Embryonic facial prominence (tissue), 1 donor: ENCODE data around the gene GPC5.
"Not testable (repeated sequence)": the region's sequence is repeated elsewhere in the genome, so short reads cannot be mapped to it uniquely, and the experiment has no call there.

ENCODE experiments used
- DNase-seq: peaks from one replicate; pipeline ENCODE4 v3.0.0-alpha.2; 2016; ENCODE audit errors: extremely low spot score

The GPC5 gene

DNA sequence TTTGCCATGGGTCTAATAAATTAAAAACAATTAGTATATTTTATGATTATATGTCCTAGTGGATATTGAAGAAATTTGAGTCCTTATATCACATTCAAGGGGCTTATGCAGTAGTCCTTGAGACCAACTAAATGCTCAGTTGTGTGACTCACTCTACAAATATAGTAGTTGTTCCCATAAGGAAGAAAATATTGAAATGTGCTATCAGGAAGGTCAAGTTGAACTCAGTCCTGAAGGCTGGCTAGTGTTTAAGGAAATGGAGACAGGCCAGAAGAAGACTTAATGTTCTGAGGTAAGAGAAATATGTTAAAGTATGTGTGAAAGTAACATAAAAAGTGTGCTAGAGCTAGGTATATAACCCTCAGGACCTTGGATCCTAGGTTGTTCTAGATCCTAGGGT lies 1062.1 kb downstream of the GPC5 start:
- DNase-seq: no peak

GRCh38 chr13:92461402-92461801 lies 1063.0 kb downstream of the GPC5 start:
- DNase-seq: no peak

DNA sequence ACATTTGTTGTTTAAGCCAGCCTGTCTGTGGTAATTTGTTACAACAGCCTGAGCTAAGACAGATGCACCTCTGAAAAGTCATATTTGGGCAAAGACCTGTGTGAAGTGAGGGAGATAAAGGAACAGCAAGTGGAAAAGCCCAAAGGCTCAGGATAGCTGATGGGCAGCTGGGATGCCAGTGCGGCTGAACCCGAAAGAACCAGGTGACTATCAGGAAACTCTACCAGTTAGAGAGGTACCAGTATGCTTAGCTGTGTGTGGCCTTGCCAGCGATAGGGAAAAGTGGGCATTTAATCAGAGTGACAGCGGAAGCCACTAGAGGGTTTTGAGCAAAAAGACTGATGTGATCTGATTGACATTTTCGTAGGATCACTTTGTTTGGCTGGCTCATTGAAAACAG lies 1063.4 kb downstream of the GPC5 start:
- DNase-seq: no peak

DNA sequence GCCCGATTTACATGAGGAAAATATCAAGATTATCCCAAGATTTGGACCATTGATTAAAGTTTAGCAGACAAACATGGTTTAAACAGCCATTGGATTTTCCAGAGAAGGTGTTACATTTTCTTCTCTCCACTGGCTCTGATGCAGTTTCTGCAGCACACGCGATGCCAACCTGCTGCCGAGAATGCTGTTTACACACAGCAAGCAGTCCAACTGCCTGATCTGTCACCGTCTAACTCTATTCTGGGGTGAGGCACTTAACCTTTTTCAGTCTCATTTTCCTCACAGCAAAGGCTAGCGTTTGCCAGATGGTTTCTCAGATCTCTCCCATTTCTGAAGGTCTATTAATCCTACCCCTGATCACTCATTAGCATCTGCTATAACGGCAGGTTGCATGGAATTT lies 1064.7 kb downstream of the GPC5 start:
- DNase-seq: no peak

DNA sequence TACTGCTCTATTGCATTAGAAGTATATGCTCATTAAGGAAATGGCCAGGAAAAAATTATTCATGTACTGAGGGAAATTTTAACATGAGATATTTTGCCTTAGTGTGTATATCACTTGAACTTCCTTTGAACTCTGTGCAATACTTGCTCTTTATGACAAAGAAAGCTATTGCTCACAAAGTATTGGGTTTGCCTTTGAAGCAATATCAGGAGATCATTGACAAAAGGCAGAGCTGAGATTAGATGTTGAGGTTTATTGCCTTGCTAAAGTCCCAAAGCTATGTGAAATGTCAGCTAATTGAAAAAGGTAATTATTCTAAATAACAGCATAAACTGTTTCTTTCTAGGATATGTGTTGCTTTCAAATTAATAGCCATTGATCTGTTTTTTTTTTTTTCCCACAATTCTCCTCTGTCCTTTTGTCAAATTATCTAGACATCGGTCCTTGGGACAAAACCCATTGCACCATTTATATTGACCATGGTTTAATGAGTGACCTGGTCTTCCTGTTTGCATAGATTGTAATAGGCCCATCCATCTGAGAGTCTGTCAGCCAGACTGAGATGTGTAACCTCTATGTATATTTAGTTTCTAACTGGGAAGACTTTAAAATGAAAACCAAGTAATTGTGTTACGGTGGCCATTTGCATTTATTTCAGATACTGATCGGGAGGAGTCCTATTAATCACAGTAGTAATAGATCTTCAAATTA lies 1075.5 kb downstream of the GPC5 start:
- DNase-seq: no peak

DNA sequence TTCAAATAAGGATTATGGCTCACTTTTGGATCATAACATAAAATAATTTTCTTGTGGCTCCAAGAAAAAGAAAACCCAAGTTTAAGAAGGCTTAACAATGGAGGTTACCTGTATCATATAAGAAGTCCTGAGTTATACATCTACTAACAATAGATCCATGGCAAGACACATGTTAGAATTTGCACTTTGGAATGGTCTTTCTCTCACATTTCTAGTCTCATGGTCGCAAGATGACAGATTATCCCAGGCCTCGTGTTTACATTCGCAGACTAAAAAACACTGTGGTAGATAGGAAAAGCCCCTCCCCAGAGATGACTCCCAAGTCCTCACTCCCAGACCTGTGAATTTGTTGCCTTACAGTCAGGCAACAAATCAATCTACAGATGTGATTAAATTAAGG lies 1082.0 kb downstream of the GPC5 start:
- no peak for DNase-seq

- not testable (repeated sequence) for DNase-seq
Observed at GRCh38 chr13:92482790-92483189, 1084.4 kb downstream of the GPC5 start.

GRCh38 chr13:92483894-92484293 lies 1085.5 kb downstream of the GPC5 start:
- DNase-seq: no peak

- DNase-seq: no peak
Observed at GRCh38 chr13:92487238-92487637, 1088.8 kb downstream of the GPC5 start.

DNA sequence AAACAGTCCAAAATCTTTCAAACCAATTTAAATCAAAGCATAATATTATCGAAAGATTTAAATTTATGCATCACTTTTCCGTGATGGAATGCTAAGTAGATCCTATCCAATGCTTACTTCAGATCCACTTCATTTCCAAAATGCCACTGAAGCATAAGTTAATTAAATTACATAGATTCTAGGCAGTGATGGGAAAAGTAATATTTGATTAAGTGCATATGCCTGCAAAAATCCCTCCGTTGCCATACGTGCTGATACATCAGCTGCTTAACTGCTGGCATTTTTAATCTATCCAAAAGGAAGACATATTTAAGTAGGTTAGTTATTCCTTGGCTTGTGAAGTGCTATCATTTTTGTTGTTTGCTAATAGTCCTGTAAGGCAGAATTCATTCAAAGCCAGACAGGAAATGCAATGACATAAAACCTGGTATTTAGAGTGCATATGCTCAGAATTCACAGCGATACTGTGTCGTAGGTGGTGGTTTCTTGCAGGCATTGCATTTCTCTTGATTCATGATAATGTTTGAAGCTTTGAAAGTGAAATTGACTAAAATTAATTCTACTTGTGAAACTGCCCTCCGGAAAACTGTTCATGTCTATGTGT lies 1089.9 kb downstream of the GPC5 start:
- DNase-seq: no peak

DNA sequence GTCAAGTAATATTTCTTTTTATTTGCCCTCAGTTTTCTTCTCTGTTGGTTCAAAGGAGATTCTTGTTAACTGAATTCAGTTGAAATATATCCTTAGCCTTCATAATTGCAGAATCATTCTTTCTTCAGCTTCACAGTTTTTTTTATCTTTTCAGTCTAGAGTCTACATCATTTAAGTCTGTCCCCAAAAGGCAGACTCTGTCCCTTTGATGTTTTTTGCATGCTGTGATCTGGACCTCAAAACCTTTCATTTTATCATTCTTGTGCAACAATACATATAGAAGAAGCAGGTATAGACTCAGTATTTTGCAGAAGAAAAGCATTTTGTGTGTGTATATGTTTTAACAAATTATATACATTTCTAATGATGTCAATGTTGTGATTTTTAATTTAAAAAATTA lies 1093.4 kb downstream of the GPC5 start:
- DNase-seq: no peak

GRCh38 chr13:92494915-92495314 lies 1096.5 kb downstream of the GPC5 start:
- no peak for DNase-seq

GRCh38 chr13:92500192-92500591 lies 1101.8 kb downstream of the GPC5 start:
- DNase-seq: no peak

GRCh38 chr13:92510416-92510815 lies 1112.0 kb downstream of the GPC5 start:
- no peak for DNase-seq

- DNase-seq: no peak
Observed at GRCh38 chr13:92512852-92513251, 1114.4 kb downstream of the GPC5 start.

DNA sequence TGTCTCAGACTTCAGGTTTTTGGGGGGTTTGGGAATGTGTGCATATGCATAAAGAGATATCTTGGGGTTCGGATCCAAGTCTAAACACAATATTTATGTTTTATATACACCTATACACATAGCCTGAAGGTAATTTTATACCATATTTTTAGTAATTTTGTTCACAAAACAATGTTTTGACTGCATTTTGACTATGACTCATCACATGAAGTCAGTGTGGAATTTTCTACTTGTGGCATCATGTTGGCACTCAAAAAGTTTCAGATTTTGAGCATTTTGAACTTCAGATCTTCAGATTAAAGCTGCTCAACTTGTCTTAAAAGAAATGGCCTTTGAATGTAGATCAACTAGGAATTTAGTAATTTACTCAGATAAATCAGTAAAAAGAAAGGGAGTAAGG lies 1115.3 kb downstream of the GPC5 start:
- no peak for DNase-seq

- no peak for DNase-seq
Observed at GRCh38 chr13:92514420-92515125, 1116.2 kb downstream of the GPC5 start.

- not testable (repeated sequence) for DNase-seq
Observed at GRCh38 chr13:92516878-92517277, 1118.5 kb downstream of the GPC5 start.

DNA sequence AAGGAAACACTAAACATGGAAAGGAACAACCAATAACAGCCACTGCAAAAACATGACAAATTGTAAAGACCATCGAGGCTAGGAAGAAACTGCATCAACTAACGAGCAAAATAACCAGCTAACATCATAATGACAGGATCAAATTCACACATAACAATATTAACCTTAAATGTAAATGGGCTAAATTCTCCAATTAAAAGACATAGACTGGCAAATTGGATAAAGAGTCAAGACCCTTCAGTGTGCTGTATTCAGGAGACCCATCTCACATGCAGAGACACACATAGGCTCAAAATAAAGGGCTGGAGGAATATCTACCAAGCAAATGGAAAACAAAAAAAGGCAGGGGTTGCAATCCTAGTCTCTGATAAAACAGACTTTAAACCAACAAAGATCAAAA lies 1120.2 kb downstream of the GPC5 start:
- DNase-seq: not testable (repeated sequence)

DNA sequence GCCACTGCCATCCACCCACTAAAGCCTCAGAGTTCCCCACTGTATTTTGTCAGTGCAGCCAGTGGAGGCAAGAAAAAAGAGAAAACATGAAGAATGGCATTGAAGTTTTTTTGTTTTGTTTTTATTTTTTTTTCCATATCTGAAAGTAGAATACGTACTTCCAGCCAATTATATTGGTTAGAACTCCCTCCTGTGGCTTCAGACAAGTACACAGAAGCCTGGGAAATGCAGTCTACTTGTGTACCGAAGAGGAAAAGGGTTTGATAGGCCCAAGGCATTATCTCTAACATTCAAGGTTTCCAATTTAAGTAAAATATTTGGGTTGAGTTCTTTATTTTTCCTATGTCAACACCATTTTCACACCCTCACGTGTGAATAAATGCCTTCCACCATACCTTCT lies 1131.9 kb downstream of the GPC5 start:
- DNase-seq: no peak

GRCh38 chr13:92535222-92536006 lies 1137.0 kb downstream of the GPC5 start:
- DNase-seq: no peak

DNA sequence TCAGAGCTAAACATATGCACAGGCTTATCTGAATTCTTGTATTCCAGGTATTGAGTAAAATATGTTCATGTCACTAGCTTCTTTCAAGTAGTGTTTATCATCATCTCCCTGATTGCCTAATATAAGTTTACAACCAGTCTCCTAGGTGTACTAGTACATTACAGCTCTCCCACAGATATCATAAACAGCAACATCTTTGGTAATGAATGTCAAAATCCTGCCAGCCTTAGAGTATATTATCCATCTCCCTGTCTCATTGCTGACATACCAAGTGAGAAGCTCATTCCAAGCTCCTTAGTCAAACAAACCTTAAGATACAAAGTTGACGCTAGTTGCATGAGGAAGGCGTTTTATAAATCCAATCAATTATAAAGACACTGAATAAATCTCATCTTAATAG lies 1139.0 kb downstream of the GPC5 start:
- no peak for DNase-seq
